HEK293 (cell line): ENCODE results near the gene PRKCD.
A peak's percentile ranks its signal among the peaks of the same experiment; 100 is the strongest.

Source experiments
- FEZF1 ChIP-seq: fragments of 450-650 bp; formaldehyde crosslinking; IDR thresholded peaks from 2 replicates; pipeline ENCODE4 v1.5.1; 2016; ENCODE audit warnings: missing biosample characterization, missing genetic modification characterization
- HOXC10 ChIP-seq: sonication (generic); formaldehyde crosslinking; IDR thresholded peaks from 2 replicates; pipeline ENCODE4 v1.8.1; 2023; ENCODE audit warnings: mild to moderate bottlenecking, missing genetic modification reagents
- KLF1 ChIP-seq: fragments of 450-650 bp; formaldehyde crosslinking; IDR thresholded peaks from 2 replicates; pipeline ENCODE4 v1.5.1; 2016; ENCODE audit warnings: missing biosample characterization, missing genetic modification characterization
- KLF10 ChIP-seq: fragments of 450-650 bp; IDR thresholded peaks from 2 replicates; pipeline ENCODE4 v1.5.1; 2018; ENCODE audit warnings: missing biosample characterization, mild to moderate bottlenecking, missing genetic modification characterization
- KLF9 ChIP-seq: fragments of 450-650 bp; formaldehyde crosslinking; IDR thresholded peaks from 2 replicates; pipeline ENCODE4 v1.5.1; 2016; ENCODE audit warnings: missing biosample characterization, missing genetic modification characterization, low read depth
- SCRT1 ChIP-seq: fragments of 450-650 bp; formaldehyde crosslinking; IDR thresholded peaks from 2 replicates; pipeline ENCODE4 v1.5.1; 2016; ENCODE audit warnings: missing biosample characterization, missing genetic modification characterization, borderline replicate concordance
- SP2 ChIP-seq: fragments of 450-650 bp; formaldehyde crosslinking; IDR thresholded peaks from 2 replicates; pipeline ENCODE4 v1.5.1; 2016; ENCODE audit warnings: missing biosample characterization, missing genetic modification characterization
- SP7 ChIP-seq: fragments of 450-650 bp; formaldehyde crosslinking; IDR thresholded peaks from 2 replicates; pipeline ENCODE4 v1.5.1; 2016; ENCODE audit warnings: missing biosample characterization, missing genetic modification characterization
- WT1 ChIP-seq: fragments of 450-650 bp; formaldehyde crosslinking; IDR thresholded peaks from 2 replicates; pipeline ENCODE4 v1.5.1; 2016; ENCODE audit warnings: missing biosample characterization, missing genetic modification characterization
- ZBTB17 ChIP-seq: fragments of 450-650 bp; formaldehyde crosslinking; IDR thresholded peaks from 2 replicates; pipeline ENCODE4 v1.5.1; 2016; ENCODE audit warnings: missing biosample characterization, missing genetic modification characterization
- ZBTB48 ChIP-seq: fragments of 450-650 bp; formaldehyde crosslinking; IDR thresholded peaks from 2 replicates; pipeline ENCODE4 v1.5.1; 2016; ENCODE audit warnings: missing biosample characterization, missing genetic modification characterization
- ZEB2 ChIP-seq: fragments of 450-650 bp; formaldehyde crosslinking; IDR thresholded peaks from 2 replicates; pipeline ENCODE4 v1.5.1; 2016; ENCODE audit warnings: missing biosample characterization, missing genetic modification characterization
- ZIC2 ChIP-seq: fragments of 450-650 bp; formaldehyde crosslinking; IDR thresholded peaks from 2 replicates; pipeline ENCODE4 v1.5.1; 2016; ENCODE audit warnings: missing biosample characterization, missing genetic modification characterization
- ZNF2 ChIP-seq: fragments of 450-650 bp; formaldehyde crosslinking; IDR thresholded peaks from 2 replicates; pipeline ENCODE4 v1.5.1; 2016; ENCODE audit warnings: missing biosample characterization, missing genetic modification characterization
- ZNF211 ChIP-seq: fragments of 450-650 bp; formaldehyde crosslinking; IDR thresholded peaks from 2 replicates; pipeline ENCODE4 v1.5.1; 2016; ENCODE audit warnings: low read depth, missing biosample characterization, missing genetic modification characterization
- ZNF223 ChIP-seq: fragments of 450-650 bp; formaldehyde crosslinking; IDR thresholded peaks from 2 replicates; pipeline ENCODE4 v1.5.1; 2016; ENCODE audit warnings: missing biosample characterization, missing genetic modification characterization
- ZNF292 ChIP-seq: fragments of 450-650 bp; formaldehyde crosslinking; IDR thresholded peaks from 2 replicates; pipeline ENCODE4 v1.5.1; 2016; ENCODE audit warnings: low read depth, missing biosample characterization, missing genetic modification characterization, borderline replicate concordance
- ZNF324 ChIP-seq: fragments of 450-650 bp; formaldehyde crosslinking; IDR thresholded peaks from 2 replicates; pipeline ENCODE4 v1.5.1; 2016; ENCODE audit warnings: missing biosample characterization, missing genetic modification characterization
- ZNF341 ChIP-seq: fragments of 450-650 bp; formaldehyde crosslinking; IDR thresholded peaks from 2 replicates; pipeline ENCODE4; 2016; ENCODE audit warnings: low read depth, missing biosample characterization, missing genetic modification characterization
- ZNF394 ChIP-seq: fragments of 450-650 bp; formaldehyde crosslinking; IDR thresholded peaks from 2 replicates; pipeline ENCODE4 v1.5.1; 2016; ENCODE audit warnings: missing biosample characterization, missing genetic modification characterization, mild to moderate bottlenecking, moderate library complexity, borderline replicate concordance
- ZNF585B ChIP-seq: fragments of 450-650 bp; formaldehyde crosslinking; IDR thresholded peaks from 2 replicates; pipeline ENCODE4 v1.5.1; 2016; ENCODE audit warnings: missing biosample characterization, missing genetic modification characterization
- ZNF600 ChIP-seq: fragments of 450-650 bp; formaldehyde crosslinking; IDR thresholded peaks from 2 replicates; pipeline ENCODE4 v1.5.1; 2016; ENCODE audit warnings: missing biosample characterization, missing genetic modification characterization
- ZNF792 ChIP-seq: fragments of 450-650 bp; formaldehyde crosslinking; IDR thresholded peaks from 2 replicates; pipeline ENCODE4 v1.5.1; 2016; ENCODE audit warnings: missing biosample characterization, missing genetic modification characterization
- TF ChIP-seq, protein P1 (sequence below): fragments of 450-650 bp; formaldehyde crosslinking; IDR thresholded peaks from 2 replicates; pipeline ENCODE4 v1.5.1; 2016; ENCODE audit warnings: missing biosample characterization, missing genetic modification characterization
- TF ChIP-seq, protein P2 (sequence below): fragments of 450-650 bp; formaldehyde crosslinking; IDR thresholded peaks from 2 replicates; pipeline ENCODE4 v1.5.1; 2016; ENCODE audit warnings: missing biosample characterization, missing genetic modification characterization
- TF ChIP-seq, protein P3 (sequence below): fragments of 450-650 bp; formaldehyde crosslinking; IDR thresholded peaks from 2 replicates; pipeline ENCODE4 v1.5.1; 2016; ENCODE audit warnings: missing biosample characterization, missing genetic modification characterization
- TF ChIP-seq, protein P4 (sequence below): fragments of 450-650 bp; formaldehyde crosslinking; IDR thresholded peaks from 2 replicates; pipeline ENCODE4 v1.5.1; 2016; ENCODE audit warnings: missing biosample characterization, missing genetic modification characterization
- TF ChIP-seq, protein P5 (sequence below): fragments of 450-650 bp; formaldehyde crosslinking; IDR thresholded peaks from 2 replicates; pipeline ENCODE4 v1.5.1; 2016; ENCODE audit warnings: missing biosample characterization, missing genetic modification characterization
- TF ChIP-seq, protein P6 (sequence below): fragments of 450-650 bp; formaldehyde crosslinking; IDR thresholded peaks from 2 replicates; pipeline ENCODE4 v1.5.1; 2016; ENCODE audit warnings: missing biosample characterization, missing genetic modification characterization

The PRKCD gene

DNA sequence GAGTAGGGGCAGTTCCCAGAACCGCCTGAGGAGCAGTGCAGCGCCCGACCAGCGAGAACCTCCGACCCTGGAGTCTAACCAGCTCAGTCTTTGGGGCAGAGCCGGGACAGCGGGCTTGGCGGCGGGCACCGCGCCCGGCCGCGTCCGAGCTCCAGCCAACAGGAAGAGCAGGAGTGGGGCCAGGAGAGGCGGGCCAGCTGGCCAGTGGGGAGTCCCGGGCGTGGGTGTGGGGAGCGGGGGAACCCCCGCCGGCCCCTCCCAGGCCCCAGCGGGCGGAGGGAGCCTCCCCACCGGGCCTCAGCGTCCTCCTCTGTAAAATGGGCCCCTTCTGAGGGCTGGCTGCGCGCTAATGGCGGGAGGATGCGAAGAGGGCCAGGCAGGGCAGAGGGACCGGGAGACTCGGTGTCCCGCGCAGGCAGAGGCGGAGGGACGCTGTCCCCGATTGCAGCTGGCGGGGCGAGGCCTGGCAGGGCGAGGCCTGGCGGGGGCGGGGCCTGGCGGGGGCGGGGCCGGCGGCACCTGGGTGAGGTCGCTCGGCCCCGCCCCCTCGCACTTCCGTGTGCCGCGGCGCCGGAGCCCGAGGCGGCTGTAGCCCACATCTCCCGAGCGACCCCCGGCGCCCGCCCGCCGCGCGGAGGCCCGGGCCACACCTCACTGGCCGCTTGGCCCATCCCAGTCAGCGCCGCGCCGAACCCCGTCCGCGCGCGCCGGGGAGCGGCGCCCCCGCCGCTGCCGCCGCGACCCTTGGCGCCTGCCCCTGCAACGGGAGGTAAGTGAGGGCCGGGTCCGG, at the start of gene PRKCD (continued):
- TF ChIP-seq, protein P1, sequence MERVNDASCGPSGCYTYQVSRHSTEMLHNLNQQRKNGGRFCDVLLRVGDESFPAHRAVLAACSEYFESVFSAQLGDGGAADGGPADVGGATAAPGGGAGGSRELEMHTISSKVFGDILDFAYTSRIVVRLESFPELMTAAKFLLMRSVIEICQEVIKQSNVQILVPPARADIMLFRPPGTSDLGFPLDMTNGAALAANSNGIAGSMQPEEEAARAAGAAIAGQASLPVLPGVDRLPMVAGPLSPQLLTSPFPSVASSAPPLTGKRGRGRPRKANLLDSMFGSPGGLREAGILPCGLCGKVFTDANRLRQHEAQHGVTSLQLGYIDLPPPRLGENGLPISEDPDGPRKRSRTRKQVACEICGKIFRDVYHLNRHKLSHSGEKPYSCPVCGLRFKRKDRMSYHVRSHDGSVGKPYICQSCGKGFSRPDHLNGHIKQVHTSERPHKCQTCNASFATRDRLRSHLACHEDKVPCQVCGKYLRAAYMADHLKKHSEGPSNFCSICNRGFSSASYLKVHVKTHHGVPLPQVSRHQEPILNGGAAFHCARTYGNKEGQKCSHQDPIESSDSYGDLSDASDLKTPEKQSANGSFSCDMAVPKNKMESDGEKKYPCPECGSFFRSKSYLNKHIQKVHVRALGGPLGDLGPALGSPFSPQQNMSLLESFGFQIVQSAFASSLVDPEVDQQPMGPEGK = peak; percentile 78
- TF ChIP-seq ZBTB48 = 0 out of 2 replicates have a peak, but pooled peaks have one; percentile 13
- TF ChIP-seq ZNF2 (tag by site-specific recombination) = 0 out of 2 replicates have a peak, but pooled peaks have one; percentile 31
- peak; percentile 68; the same call in 1 of the 2 replicates for TF ChIP-seq ZNF324 (tag by site-specific recombination)
- no peak for TF ChIP-seq FEZF1 (tag by site-specific recombination)
- TF ChIP-seq WT1 = no peak
- TF ChIP-seq ZNF341 = peak; percentile 69
- TF ChIP-seq ZNF223 (tag by site-specific recombination) = no peak
- peak; percentile 49 for TF ChIP-seq KLF1 (tag by site-specific recombination)
- TF ChIP-seq, protein P2, sequence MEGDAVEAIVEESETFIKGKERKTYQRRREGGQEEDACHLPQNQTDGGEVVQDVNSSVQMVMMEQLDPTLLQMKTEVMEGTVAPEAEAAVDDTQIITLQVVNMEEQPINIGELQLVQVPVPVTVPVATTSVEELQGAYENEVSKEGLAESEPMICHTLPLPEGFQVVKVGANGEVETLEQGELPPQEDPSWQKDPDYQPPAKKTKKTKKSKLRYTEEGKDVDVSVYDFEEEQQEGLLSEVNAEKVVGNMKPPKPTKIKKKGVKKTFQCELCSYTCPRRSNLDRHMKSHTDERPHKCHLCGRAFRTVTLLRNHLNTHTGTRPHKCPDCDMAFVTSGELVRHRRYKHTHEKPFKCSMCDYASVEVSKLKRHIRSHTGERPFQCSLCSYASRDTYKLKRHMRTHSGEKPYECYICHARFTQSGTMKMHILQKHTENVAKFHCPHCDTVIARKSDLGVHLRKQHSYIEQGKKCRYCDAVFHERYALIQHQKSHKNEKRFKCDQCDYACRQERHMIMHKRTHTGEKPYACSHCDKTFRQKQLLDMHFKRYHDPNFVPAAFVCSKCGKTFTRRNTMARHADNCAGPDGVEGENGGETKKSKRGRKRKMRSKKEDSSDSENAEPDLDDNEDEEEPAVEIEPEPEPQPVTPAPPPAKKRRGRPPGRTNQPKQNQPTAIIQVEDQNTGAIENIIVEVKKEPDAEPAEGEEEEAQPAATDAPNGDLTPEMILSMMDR (tag by site-specific recombination) = peak; percentile 31; the same call in 1 of the 2 replicates
- peak; percentile 13; the same call in 1 of the 2 replicates for TF ChIP-seq KLF9 (tag by site-specific recombination)
- TF ChIP-seq ZNF792 (tag by site-specific recombination) = no peak
- TF ChIP-seq SCRT1 (tag by site-specific recombination) = no peak
- TF ChIP-seq ZEB2 (tag by site-specific recombination) = peak; percentile 24; the same call in 1 of the 2 replicates
- TF ChIP-seq, protein P3, sequence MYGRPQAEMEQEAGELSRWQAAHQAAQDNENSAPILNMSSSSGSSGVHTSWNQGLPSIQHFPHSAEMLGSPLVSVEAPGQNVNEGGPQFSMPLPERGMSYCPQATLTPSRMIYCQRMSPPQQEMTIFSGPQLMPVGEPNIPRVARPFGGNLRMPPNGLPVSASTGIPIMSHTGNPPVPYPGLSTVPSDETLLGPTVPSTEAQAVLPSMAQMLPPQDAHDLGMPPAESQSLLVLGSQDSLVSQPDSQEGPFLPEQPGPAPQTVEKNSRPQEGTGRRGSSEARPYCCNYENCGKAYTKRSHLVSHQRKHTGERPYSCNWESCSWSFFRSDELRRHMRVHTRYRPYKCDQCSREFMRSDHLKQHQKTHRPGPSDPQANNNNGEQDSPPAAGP = peak; percentile 49; the same call in 1 of the 2 replicates
- TF ChIP-seq SP2 = peak; percentile 43
- TF ChIP-seq ZNF211 (tag by site-specific recombination) = no peak
- TF ChIP-seq ZNF394 (tag by site-specific recombination) = 0 out of 2 replicates have a peak, but pooled peaks have one; percentile 20
- peak; percentile 32; the same call in 1 of the 2 replicates for TF ChIP-seq ZBTB17 (tag by site-specific recombination)
- TF ChIP-seq, protein P4, sequence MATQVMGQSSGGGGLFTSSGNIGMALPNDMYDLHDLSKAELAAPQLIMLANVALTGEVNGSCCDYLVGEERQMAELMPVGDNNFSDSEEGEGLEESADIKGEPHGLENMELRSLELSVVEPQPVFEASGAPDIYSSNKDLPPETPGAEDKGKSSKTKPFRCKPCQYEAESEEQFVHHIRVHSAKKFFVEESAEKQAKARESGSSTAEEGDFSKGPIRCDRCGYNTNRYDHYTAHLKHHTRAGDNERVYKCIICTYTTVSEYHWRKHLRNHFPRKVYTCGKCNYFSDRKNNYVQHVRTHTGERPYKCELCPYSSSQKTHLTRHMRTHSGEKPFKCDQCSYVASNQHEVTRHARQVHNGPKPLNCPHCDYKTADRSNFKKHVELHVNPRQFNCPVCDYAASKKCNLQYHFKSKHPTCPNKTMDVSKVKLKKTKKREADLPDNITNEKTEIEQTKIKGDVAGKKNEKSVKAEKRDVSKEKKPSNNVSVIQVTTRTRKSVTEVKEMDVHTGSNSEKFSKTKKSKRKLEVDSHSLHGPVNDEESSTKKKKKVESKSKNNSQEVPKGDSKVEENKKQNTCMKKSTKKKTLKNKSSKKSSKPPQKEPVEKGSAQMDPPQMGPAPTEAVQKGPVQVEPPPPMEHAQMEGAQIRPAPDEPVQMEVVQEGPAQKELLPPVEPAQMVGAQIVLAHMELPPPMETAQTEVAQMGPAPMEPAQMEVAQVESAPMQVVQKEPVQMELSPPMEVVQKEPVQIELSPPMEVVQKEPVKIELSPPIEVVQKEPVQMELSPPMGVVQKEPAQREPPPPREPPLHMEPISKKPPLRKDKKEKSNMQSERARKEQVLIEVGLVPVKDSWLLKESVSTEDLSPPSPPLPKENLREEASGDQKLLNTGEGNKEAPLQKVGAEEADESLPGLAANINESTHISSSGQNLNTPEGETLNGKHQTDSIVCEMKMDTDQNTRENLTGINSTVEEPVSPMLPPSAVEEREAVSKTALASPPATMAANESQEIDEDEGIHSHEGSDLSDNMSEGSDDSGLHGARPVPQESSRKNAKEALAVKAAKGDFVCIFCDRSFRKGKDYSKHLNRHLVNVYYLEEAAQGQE (tag by site-specific recombination) = 0 out of 2 replicates have a peak, but pooled peaks have one; percentile 11
- TF ChIP-seq, protein P5, sequence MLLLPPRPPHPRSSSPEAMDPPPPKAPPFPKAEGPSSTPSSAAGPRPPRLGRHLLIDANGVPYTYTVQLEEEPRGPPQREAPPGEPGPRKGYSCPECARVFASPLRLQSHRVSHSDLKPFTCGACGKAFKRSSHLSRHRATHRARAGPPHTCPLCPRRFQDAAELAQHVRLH = 0 out of 2 replicates have a peak, but pooled peaks have one; percentile 38
- no peak for TF ChIP-seq HOXC10 (CRISPR knock-in tag)
- TF ChIP-seq ZIC2 (tag by site-specific recombination) = peak; percentile 76
- TF ChIP-seq KLF10 (tag by site-specific recombination) = peak; percentile 46; the same call in 1 of the 2 replicates
- TF ChIP-seq, protein P6, sequence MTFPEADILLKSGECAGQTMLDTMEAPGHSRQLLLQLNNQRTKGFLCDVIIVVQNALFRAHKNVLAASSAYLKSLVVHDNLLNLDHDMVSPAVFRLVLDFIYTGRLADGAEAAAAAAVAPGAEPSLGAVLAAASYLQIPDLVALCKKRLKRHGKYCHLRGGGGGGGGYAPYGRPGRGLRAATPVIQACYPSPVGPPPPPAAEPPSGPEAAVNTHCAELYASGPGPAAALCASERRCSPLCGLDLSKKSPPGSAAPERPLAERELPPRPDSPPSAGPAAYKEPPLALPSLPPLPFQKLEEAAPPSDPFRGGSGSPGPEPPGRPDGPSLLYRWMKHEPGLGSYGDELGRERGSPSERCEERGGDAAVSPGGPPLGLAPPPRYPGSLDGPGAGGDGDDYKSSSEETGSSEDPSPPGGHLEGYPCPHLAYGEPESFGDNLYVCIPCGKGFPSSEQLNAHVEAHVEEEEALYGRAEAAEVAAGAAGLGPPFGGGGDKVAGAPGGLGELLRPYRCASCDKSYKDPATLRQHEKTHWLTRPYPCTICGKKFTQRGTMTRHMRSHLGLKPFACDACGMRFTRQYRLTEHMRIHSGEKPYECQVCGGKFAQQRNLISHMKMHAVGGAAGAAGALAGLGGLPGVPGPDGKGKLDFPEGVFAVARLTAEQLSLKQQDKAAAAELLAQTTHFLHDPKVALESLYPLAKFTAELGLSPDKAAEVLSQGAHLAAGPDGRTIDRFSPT = 0 out of 2 replicates have a peak, but pooled peaks have one; percentile 33
- no peak for TF ChIP-seq ZNF585B (tag by site-specific recombination)
- peak; percentile 70 for TF ChIP-seq ZNF600
- no peak for TF ChIP-seq ZNF292 (tag by site-specific recombination)
- TF ChIP-seq SP7 (tag by site-specific recombination) = peak; percentile 55
